ENCODE results near the gene GSDMA.

GSDMA gene, protein sequence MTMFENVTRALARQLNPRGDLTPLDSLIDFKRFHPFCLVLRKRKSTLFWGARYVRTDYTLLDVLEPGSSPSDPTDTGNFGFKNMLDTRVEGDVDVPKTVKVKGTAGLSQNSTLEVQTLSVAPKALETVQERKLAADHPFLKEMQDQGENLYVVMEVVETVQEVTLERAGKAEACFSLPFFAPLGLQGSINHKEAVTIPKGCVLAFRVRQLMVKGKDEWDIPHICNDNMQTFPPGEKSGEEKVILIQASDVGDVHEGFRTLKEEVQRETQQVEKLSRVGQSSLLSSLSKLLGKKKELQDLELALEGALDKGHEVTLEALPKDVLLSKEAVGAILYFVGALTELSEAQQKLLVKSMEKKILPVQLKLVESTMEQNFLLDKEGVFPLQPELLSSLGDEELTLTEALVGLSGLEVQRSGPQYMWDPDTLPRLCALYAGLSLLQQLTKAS

DNA sequence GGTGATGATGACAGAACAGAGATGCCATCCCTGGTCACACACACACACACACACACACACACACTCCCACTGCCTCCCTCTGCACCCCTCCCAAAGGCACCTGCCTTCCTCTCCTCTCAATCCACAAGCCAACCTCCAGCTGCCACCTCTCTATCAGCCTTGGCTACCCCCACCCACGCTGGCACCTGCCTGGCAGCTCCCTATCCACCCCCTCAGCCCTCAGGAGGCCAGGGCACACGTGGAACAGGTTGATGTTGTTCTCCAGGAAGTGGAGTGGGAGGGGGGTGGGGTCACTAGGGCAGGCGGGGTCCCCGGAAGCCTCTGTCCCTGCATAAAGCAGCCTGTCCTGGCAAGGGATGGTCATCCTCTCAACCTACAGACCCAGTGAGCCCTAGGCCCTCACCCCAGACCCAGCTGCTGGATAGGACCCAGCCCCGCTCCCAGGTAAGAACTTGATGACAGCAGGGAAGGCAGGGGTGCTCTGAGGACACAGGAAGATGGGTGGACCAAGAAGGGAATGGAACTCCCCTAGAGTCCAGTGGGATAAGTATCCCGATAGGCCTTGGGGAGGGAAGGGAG lies at the start of gene GSDMA:
Gene GSDMA (plus strand): TSS at position 363 of the 579 bp plus-strand sequence. CDS start 2,684 bp downstream, outside the sequence.
- no peak for DNase-seq

DNA sequence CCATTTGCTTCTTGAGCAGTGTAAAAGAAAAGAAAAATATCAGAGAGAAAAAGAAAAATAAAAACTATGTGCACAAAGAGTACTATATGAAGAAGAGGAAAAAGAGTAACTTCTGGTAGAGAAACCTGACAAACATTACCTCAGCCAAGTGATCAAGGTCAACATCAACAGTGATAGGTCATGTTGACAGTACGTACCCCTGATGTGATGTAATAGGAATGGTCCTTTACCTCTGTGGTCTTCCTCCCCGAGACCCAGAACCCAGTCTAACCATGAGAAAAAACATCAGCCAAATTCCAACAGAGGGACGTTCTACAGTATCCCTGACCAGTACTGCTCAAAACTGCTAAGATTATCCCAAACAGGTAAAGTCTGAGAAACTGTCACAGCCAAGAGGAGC lies 48.8 kb upstream of the GSDMA start:
- no peak for DNase-seq

DNA sequence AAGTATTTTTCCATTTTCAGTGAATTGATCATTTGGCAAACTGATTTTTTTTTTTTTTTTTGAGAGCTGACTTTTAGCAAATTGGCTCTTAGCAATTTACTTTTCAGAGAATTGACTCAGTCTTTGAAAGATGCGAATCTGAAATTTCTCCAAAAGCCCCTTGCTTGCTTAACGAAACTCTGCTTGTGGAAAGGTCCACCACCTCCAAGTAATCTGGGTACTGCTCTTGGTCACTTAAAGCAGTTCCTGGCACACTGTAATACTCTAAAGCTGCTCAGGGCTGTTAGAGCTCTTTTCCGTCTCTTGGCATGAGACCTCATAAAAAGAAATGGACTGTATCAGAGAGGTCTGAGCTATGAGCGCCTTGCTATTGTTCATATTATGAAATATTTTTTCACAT lies 47.2 kb upstream of the GSDMA start:
- DNase-seq = no peak

DNA sequence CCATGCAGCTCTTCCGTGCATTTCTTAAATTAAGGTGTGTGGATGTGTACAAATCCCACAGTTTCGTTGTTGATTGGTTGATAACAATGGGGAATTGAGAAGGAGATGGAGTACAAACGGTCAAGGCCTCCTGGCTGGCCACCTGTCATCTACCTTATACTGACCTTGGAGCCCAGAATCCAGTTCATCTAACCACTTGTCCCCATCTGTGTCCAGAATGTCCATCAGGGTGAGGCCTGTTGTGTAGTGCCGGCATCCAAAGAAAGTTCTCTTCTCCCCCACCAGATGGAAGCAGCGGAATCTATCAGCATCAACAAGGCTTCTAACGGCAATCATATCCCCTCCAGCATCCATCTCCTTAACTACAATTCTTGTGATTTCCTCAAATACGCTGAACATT lies 45.9 kb upstream of the GSDMA start:
- DNase-seq = no peak

DNA sequence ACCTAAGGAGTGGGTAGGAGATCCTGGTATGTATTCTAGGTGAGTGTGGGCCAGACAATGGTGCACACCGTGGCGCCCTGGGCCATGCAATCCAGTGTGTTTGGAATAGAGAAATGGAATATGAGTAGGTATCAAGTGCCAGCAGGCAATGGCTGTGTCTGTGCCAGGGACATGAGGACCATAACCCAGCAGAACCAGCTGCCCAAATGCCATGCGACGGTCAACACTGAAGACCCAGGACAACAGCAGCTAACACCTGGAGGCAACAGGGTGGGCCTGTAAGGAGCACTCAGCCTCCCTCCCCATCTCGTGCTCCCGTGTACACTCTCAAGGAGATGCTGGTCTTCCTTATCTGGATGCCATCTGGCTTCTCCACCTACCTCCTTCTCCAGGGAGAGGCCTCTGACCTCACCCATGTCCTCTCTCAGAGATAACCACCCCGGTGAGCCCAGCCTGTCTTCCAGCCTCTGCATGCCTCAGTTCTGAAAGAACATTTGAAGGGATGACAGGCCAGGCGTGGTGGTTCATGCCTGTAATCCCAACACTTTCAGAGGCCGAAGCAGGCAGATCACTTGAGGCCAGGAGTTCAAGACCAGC lies 43.6 kb upstream of the GSDMA start:
- DNase-seq = no peak

DNA sequence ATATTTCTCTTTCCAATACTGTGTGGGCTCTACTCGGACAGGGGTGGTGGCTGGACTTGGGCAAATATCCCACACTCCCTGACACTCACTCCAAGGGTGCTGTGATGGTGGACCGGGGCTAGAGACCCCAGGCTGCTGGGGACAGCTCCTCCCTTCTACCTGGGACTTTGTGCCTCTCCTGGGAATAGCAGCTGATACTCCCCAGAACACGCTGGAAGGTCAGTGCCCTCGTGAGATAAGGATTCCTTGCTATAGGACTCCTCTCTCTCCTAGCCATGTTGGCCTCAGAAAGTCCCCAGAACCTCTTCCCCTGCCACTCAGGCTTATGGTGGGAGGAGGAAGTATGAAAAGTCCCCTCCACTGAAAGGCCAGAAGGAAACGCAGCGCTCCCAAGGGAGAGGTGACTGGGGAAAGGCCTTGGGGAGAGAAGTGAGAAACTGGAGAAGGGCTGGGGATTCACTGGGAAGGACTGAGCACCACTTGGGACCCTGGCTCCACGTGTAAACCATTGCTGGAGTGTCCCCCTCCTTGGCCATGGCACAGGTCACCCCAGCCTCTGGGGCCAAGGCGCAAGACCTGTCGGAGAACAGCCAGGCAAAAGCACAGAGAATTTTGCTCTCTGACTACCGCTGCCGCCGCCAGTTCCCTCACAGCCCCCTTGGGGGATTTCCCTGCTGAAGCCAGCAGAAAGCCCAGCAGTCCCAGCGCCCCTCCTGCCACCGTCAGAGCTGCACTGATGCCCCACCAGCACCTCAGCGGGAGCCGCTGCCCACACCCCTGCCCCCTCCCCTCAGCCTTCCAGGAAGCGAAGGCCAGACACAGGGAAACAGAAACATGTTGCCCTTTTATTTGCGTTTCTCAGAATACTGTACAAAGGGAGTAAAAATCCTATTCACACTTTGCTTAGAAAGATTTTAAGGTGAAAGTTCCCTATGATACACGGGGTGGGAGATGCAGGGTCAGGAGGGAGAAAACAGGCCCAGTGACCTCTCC lies 42.3 kb upstream of the GSDMA start:
- no peak for DNase-seq

DNA sequence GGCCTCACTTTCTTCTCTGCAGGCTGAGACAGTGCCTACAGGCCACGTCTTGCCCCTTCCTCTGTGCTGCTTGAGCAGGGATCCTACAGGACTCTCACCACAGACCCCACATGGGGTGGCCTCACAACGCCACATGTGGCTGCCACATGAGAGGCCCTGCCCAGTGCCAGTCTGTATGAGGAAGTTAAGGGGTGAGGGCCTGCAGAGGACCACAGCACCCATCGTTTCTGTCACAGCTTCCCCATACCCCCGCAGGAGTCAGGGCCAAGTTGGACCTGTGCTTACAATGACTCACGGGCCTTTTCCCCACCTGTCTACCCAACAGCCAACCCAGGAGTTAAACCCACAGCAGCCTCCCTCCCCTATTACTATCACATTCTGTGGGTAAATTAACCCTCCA lies 41.5 kb upstream of the GSDMA start:
- no peak for DNase-seq

DNA sequence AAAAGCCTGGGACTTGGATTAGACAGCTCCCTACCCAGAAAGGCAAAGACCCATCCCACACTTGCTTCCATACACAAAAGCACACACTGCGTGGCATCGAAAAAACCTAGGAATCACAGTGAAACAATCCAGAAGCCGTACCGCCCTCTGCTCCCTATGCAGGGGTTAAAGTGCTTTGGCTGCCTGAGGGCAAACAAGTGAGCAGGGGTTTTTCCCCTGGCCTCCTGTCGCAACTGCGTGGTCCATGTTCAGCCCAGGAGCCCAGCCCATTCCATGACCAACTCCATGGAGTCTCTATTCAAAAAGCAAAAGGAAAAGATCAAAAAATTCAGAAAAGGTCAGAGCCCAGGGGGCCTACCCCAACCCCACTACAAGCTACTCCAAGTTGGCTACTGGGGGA lies 40.8 kb upstream of the GSDMA start:
- no peak for DNase-seq

DNA sequence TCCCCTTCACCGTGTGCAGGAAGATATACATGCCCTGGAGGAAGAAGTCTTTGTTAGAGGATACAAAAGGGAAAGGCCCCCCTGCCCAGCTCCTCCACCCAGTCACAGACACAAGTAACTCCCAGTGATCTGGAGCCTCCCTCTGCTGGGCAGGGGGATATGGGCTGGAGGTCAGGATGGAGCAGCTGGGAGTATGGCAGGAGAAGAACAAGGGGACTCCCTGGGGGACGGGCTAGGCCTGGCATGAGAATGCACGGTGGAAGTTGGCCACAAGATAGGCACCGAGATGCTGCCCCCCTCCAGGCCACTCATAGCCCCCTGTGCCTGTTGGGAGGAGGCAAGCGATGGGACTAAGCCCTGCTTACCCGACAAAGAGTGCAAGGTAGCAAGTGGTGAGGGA lies 39.6 kb upstream of the GSDMA start:
- DNase-seq = no peak

DNA sequence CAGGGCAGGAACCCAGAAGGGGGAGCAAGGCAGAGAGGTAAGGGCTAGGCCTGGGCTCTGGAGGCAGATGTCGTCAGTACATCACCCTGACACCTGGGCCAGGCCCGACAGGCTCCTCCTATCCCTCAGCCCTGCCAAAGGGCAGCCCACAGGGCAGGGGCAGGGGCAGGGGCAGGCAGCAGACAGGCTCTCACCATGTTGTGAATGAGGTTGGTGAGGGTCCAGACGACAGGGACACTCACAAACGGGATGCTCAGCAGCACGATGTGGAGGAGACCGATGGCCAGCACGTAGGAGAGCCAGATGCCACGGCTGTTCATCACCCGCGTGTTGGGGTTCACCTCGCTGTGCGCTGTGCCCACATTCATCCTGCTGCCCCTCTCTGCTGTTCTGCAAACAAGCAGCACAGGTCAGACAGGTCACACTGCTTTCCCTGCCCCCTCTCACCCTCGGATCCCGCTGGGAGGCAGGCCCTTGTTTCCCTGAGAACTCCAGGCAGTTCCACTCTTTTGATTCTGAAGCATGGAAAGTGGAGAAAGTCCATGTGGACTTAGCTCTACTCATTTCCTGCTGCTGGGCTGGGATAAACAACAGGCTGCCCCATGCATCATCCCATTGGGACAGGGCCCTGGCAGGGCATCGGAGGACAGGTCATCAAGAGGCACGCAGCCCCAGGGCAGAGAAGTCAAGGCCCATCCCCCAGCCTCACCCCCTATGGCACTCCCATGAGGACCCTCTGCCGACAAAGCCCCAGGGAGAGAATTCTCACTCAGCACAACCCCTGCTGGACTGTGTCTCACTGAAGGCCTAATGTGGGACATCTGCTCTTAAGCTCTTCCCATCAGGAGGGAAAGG lies 38.7 kb upstream of the GSDMA start:
- DNase-seq = no peak

DNA sequence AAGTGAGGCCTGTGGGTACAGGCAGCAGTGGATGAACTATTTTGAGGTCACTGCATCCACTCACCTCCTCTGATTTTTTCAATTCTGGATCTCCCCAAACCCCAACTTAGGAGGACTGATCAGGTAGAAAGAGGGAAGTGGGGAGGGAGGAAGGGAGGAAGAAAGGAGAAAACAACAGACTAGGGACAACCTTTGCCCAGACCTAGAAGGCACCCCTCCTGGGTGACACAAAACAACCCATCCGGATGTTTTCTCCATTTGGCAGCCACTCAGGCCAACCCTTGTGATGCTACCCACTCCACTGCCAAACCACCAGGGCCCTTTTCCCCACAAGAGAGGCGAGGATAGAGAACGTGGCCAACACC lies 38.1 kb upstream of the GSDMA start:
- DNase-seq = no peak

DNA sequence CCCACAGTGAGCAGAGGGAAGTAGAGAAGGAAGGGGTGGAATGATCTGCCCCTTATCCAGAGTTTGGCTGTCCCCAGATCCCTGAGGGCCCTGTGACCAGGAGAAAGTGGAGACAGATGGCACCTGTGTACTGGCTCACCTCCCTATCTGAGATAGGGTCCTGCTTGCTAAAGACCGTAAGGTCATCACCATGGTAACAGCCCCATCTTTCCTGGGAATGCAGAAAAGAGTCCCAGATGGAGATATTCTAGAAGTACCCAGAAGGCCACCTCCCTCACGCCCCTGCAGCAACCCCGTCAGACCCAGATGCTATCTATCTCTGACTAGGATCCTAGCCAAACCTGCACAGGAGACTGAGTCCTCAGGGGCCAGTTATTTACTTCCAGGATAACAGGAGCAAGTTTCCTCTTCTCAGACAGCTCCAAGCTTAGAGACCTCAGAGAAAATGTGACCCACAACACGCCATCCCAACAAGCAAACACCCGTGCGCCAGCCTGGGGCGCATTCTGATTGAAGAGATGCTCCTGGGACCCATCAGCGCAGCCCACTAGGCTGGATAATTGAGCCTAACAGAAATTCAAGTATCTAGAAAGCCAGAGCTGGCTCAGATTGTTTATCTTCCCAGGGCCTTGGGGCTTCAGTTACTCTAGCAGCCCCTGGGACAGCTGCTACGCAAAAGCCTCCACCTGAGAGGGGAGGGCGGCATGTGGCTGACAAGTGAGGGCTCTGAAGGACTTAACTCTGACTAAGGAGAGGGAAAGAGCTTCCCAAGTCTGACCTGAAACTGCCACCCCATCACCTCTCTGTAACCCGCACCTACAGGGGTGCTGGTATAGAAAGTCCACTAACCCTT lies 37.3 kb upstream of the GSDMA start:
- no peak for DNase-seq

DNA sequence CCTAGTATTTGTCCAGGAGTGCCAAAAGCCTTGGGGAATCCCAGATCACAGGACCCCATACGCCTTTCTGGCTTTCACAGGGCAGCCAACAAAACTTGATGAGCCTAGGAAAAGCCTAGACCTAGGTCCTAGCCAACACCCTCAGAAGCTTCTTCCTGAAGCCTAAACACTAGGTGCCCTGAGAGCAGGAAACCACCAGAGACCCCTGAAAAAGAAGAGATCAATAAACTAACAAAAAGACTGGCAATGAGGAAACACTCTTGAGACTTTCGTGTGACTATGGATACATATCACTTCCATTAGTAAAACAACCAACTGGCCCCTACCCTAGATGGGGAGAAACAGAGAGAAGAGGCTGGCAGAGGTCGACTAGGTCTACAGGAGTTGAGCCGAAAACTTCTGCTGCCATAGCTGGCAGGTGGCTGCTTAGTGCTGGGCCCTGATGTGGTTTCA lies 36.6 kb upstream of the GSDMA start:
- no peak for DNase-seq

DNA sequence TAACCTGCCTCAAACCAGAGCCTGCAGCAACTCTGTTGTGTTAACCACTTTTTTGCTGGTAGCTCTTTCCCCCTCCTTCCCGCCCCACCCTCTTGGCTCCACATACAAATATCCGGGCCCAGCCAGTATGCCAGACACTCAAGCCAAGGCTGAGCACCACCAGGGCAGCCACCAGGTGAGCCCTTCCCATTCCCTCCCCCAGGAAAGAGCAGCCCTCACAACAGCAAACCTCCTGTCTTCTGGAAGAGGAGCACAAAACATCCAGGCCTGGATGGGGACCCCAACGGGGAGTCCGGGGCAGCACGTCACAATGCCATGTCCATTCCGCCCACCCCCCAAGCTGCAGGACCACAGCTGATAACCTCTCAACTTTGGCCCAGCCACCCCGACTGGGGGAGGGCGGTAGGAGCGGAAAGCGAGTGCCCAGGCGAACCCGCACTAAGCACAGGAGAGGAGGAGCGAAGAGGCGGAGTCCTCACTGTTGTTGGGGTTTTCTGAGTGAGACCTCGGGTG lies 36.2 kb upstream of the GSDMA start:
- DNase-seq = peak; percentile 5

DNA sequence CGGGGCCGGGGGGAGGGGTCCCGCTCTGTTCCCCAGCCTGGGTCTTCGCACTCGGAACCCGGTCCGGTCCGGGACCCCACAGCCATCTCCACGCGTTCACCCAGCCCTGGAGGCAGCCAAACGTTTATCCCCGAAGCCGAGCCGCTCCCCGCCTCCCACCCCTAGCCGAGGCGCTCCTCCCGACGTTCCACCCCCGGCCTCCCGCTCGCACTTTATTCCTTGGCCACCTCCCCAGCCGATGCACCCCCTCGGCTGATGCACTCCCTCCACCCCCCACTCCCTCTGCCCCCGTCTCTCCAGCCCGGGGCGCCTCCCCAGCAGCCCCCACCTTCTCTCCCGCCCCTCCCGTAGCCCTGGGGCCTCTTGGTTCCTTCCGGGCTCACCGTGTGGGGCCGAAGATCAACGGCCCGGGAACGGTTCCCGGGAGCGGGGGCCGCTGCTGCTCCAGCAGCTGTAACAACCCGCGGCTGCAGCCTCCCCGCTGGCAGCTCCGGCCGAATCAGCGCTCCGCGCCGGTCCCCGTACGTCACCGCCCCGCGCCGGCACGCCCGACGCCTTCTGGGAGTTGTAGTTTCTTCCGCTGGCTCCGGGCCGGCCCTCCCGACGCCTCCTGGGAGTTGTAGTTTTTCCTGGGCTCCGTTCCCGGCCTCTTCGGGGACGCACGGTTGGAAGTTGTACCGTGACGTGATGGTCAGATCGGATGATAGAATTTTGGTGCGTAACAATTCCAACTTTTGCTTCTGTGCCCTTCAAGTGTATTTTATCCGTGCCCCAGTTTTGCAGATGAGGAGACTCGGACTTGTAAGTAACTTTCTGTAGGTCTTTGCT lies 35.5 kb upstream of the GSDMA start, which contains the start of the genes LRRC3C and ORMDL3:
Gene LRRC3C (plus strand): TSS at position 632 of the 828 bp plus-strand sequence. CDS start 13,792 bp downstream, outside the sequence.
Gene ORMDL3 (minus strand): TSS at position 501 of the 828 bp plus-strand sequence. CDS start 3,398 bp downstream, outside the sequence.
- DNase-seq = peak; percentile 66

DNA sequence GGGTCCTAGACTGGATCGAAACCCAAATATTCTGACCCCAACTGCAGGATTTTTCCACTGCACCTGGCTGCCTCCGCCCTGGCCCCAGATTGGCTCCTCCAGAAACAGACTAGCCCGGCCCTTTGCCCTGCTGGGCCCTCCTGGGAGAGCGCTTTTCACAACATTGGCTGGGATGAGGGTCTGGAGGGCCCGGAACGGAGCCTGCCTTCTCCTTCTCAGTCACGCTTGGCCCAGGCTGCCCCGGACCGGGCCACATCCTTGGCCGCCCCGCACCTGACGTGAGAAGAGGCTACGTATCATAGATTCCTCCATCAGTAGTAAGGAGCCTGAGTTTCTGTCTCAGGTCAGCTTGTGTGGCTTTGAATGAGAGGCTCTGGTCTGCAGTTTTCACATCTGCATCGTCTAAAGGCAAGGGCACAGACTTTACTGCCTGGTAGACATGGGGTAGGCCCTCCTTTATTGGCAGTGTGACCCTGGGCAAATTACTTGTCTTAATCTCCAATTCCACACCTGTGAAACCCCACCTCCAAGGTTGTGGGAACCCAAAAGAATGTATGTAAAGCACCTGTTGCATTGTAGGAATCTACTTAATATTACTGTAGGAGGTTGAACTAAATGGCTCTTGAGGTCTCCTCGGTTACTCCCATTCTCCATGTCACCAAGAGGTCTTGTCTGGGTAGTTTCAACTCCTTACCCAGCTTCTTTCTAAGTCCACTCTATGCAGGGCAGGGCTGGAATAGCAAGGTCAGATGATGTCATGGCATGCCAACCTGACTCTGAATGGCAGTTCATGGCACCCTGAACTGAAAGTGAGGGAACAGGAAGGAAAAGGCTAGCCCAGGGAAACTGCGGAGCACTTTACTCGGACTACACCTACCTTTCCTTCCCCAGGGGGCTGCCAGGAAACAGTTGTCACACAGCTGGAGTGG lies 34.6 kb upstream of the GSDMA start:
- DNase-seq = no peak

DNA sequence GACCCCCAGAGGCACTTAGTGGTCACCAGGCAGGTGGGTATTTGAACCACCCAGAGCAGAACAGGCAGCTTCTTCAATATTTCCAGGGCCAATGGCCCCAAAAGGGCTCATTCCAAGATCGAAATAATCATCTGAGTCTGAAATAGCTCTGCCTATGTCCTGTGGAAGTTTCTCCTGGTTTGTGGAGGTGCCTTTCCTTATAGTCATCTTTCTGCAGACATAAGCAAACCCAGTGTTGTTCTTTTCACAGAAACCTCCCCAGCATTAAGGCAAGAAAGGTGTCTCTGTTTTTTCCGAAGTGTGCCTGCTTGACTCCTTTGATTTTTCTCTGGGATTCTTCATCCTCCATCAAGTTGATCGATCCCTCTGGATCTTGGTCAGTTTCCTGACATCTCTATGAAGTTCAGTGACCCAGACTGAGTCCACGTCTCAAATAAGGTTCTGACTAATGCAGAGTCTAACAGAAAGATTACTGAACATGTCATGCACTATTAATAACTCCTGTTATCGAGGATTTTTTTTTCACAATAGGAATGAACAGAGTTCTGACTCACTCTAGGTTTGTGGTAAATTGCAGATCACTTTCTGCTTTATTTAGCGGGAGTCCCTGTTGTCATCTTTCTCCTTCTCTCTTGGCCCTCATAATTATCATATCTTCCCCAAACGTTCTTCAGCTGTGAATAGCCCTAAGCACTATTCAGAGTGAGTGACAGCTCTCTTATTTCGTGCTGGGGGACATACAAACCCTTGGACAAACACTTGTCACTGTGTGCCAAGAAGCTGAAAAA lies 33.8 kb upstream of the GSDMA start:
- DNase-seq = peak; percentile 49
